SU-DHL-6 (cell line): ENCODE measurements around the gene UTY.

Experiments used
- H2AFZ ChIP-seq: fragments of 200-600 bp; sonication (generic); 2 replicates; pipeline ENCODE4 v1.6.1; 2014; ENCODE audit warnings: low read depth, mild to moderate bottlenecking, moderate library complexity, mixed read lengths, antibody characterized with exemption, low read length; ENCODE audit not compliant: severe bottlenecking
- H3F3A ChIP-seq: fragments of 200-600 bp; shearing (Covaris generic); 2 replicates; pipeline ENCODE4 v1.6.0; 2016; ENCODE audit warnings: antibody characterized with exemption, mild to moderate bottlenecking; ENCODE audit not compliant: insufficient read depth
- H3K27ac ChIP-seq: fragments of 200-600 bp; sonication (generic); 2 replicates; pipeline ENCODE4 v1.5.1; 2016; ENCODE audit warnings: low read depth, mild to moderate bottlenecking, low read length, moderate library complexity, mixed read lengths
- H3K27me3 ChIP-seq: fragments of 200-600 bp; sonication (generic), shearing (Covaris generic); 2 replicates; pipeline ENCODE4 v1.6.0; 2014; ENCODE audit warnings: mild to moderate bottlenecking, low read length
- H3K36me3 ChIP-seq: fragments of 200-600 bp; sonication (generic); 2 replicates; pipeline ENCODE4 v1.6.1; 2014; ENCODE audit warnings: mild to moderate bottlenecking, low read length, mixed read lengths
- H3K4me2 ChIP-seq: fragments of 300-600, 200-600 bp; shearing (Covaris generic), sonication (generic); 2 replicates; pipeline ENCODE4 v1.6.0; 2014; ENCODE audit warnings: low read length, low read depth, mild to moderate bottlenecking; ENCODE audit not compliant: poor library complexity, severe bottlenecking
- H3K4me3 ChIP-seq: fragments of 200-600 bp; sonication (generic); 2 replicates; pipeline ENCODE4 v1.5.1; 2014; ENCODE audit warnings: antibody characterized with exemption, low read length, mild to moderate bottlenecking, mixed read lengths; ENCODE audit not compliant: insufficient read depth, poor library complexity, severe bottlenecking
- H3K79me2 ChIP-seq: fragments of 200-600 bp; sonication (generic); 2 replicates; pipeline ENCODE4 v1.6.1; 2014; ENCODE audit warnings: mild to moderate bottlenecking, low read length, moderate library complexity; ENCODE audit not compliant: insufficient read depth
- H3K9ac ChIP-seq: fragments of 200-600 bp; sonication (generic); 2 replicates; pipeline ENCODE4 v1.7.0; 2014; ENCODE audit warnings: mild to moderate bottlenecking, low read length
- H3K9me2 ChIP-seq: fragments of 200-600 bp; sonication (generic); replicated peaks from 2 replicates; pipeline ENCODE4 v1.6.1; 2014; ENCODE audit warnings: low read length; ENCODE audit not compliant: insufficient read depth
- H3K9me3 ChIP-seq: fragments of 200-600 bp; sonication (generic); 2 replicates; pipeline ENCODE4 v1.6.1; 2014; ENCODE audit warnings: low read length, mixed read lengths; ENCODE audit not compliant: insufficient read depth
- H4K20me1 ChIP-seq: fragments of 200-600 bp; sonication (generic); 2 replicates; pipeline ENCODE4 v1.6.1; 2014; ENCODE audit warnings: low read depth, mild to moderate bottlenecking, antibody characterized with exemption, low read length, moderate library complexity, mixed read lengths
- CTCF ChIP-seq: fragments of 200-600 bp; sonication (generic); IDR thresholded peaks from one replicate; pipeline ENCODE4 v1.5.1; 2017; ENCODE audit warnings: antibody characterized with exemption, mild to moderate bottlenecking, low read length, moderate library complexity; ENCODE audit not compliant: insufficient read depth, poor library complexity, severe bottlenecking
- EZH2phosphoT487 ChIP-seq: fragments of 200-600 bp; sonication (generic), shearing (Covaris generic); conservative IDR thresholded peaks from 2 replicates; pipeline ENCODE4 v1.6.1; 2018; ENCODE audit warnings: mild to moderate bottlenecking, antibody characterized with exemption, low read length, moderate library complexity, mixed read lengths

The UTY gene

GRCh38 chrY:13333791-13334190, 146.0 kb downstream of the UTY start:
- no peaks in the 10 kb centered on the region for H3K9me3 ChIP-seq
- no peaks in the 10 kb centered on the region for H3K79me2 ChIP-seq
- H4K20me1 ChIP-seq = no peaks in the 10 kb centered on the region
- H3K9me2 ChIP-seq = no peaks in the 10 kb centered on the region
- no peak overlapping the region for H3K27ac ChIP-seq
- H3K36me3 ChIP-seq = no peaks in the 10 kb centered on the region
- H3K4me3 ChIP-seq = no peak overlapping the region
- no peak for TF ChIP-seq CTCF
- no peak for TF ChIP-seq EZH2phosphoT487
- no peak overlapping the region for H2AFZ ChIP-seq
- H3K9ac ChIP-seq = no peak overlapping the region
- H3K27me3 ChIP-seq = no peaks in the 10 kb centered on the region
- no peaks in the 10 kb centered on the region for H3F3A ChIP-seq
- no peak overlapping the region for H3K4me2 ChIP-seq

- Histone ChIP-seq H3K79me2 (no peaks in the 10 kb centered on the region), H3F3A (no peaks in the 10 kb centered on the region), H3K4me2 (no peak overlapping the region), H3K4me3 (no peak overlapping the region), H3K9me3 (no peaks in the 10 kb centered on the region), H3K27ac (no peak overlapping the region), H3K9ac (no peak overlapping the region), H2AFZ (no peak overlapping the region), H3K9me2 (no peaks in the 10 kb centered on the region), H3K27me3 (no peaks in the 10 kb centered on the region), H3K36me3 (no peaks in the 10 kb centered on the region), H4K20me1 (no peaks in the 10 kb centered on the region)
- TF ChIP-seq CTCF (no peak), EZH2phosphoT487 (no peak)
Measured at GRCh38 chrY:13330651-13331050, 149.2 kb downstream of the UTY start.

GRCh38 chrY:13312966-13313365, 166.9 kb downstream of the UTY start:
- H3F3A ChIP-seq = no peaks in the 10 kb centered on the region
- no peaks in the 10 kb centered on the region for H3K27me3 ChIP-seq
- H4K20me1 ChIP-seq = no peaks in the 10 kb centered on the region
- no peak overlapping the region for H3K4me3 ChIP-seq
- H3K9ac ChIP-seq = no peak overlapping the region
- no peak overlapping the region for H2AFZ ChIP-seq
- no peaks in the 10 kb centered on the region for H3K9me2 ChIP-seq
- TF ChIP-seq CTCF (no peak), EZH2phosphoT487 (no peak)
- H3K79me2 ChIP-seq = no peaks in the 10 kb centered on the region
- H3K9me3 ChIP-seq = no peaks in the 10 kb centered on the region
- H3K27ac ChIP-seq = no peak overlapping the region
- H3K36me3 ChIP-seq = no peaks in the 10 kb centered on the region
- no peak overlapping the region for H3K4me2 ChIP-seq
